Suprapubic skin (tissue), 4 donors: ENCODE data around the gene IGF2BP3. TPM values are rescaled to one million over a fixed set of nuclear protein-coding genes. Genes with fewer than 3 reads are reported as not detected.

Experiments used
- DNase-seq, 2 donors: peaks; one replicate each; pipeline ENCODE4 v3.0.0-alpha.2; 2019; ENCODE audit warnings: low spot score in 2 of 2
- H3K27ac ChIP-seq: fragments of 200-600 bp; sonication (generic); one replicate; pipeline ENCODE4 v1.5.1; 2019
- H3K27me3 ChIP-seq: fragments of 200-600 bp; sonication (generic); one replicate; pipeline ENCODE4 v1.5.1; 2019
- H3K36me3 ChIP-seq: fragments of 200-600 bp; sonication (generic); one replicate; pipeline ENCODE4 v1.5.1; 2019
- H3K4me1 ChIP-seq: fragments of 200-600 bp; sonication (generic); one replicate; pipeline ENCODE4 v1.5.1; 2019
- H3K4me3 ChIP-seq: fragments of 200-600 bp; sonication (generic); one replicate; pipeline ENCODE4 v1.5.1; 2019; ENCODE audit warnings: mild to moderate bottlenecking
- H3K9me3 ChIP-seq: fragments of 200-600 bp; sonication (generic); one replicate; pipeline ENCODE4 v1.5.1; 2019
- CTCF ChIP-seq, 2 donors: fragments of 200-600 bp in 1 of 2; fragments of 450-650 bp in 1 of 2; sonication (generic) in 1 of 2; IDR thresholded peaks; one replicate each; pipeline ENCODE4 v1.5.1; 2016 to 2019; ENCODE audit warnings: antibody characterized with exemption in 2 of 2, mild to moderate bottlenecking in 1 of 2, moderate library complexity in 1 of 2
- EP300 ChIP-seq: sonication (generic); formaldehyde crosslinking; IDR thresholded peaks from one replicate; pipeline ENCODE4 v1.6.1; 2017; ENCODE audit warnings: antibody characterized with exemption
- POLR2A ChIP-seq, 2 donors: fragments of 450-650 bp; IDR thresholded peaks; one replicate each; pipeline ENCODE4 v1.6.1; 2017; ENCODE audit warnings: antibody characterized with exemption in 2 of 2, mild to moderate bottlenecking in 2 of 2, moderate library complexity in 2 of 2
- POLR2AphosphoS5 ChIP-seq, 3 donors: sonication (generic); formaldehyde crosslinking; IDR thresholded peaks; one replicate each; pipeline ENCODE4 v1.6.1; 2017; ENCODE audit warnings: antibody characterized with exemption in 3 of 3
- WGBS: methylation state at CpG from one replicate; pipeline ENCODE4 v1.1.5; 2018; 5-methylcytosine and 5-hydroxymethylcytosine counted together
- total RNA-seq, 4 donors: library from RNA; depleted of rRNA; stranded (reverse); fragments of >200 nt; gene quantifications; one replicate each; pipeline ENCODE4 v1.1.0, GENCODE V29; 2016

The IGF2BP3 gene
- total RNA-seq, 4 donors from 2014 or later, result 0.47 to 1.9 TPM; not detected in 2

- H3K4me1 ChIP-seq, result no peaks in the 10 kb centered on the region
- no peaks in the 10 kb centered on the region for H3K27me3 ChIP-seq
- no peaks in the 10 kb centered on the region for H3K36me3 ChIP-seq
- WGBS, result 83% methylated on average over 6 of the region's 6 CpGs
- TF ChIP-seq POLR2AphosphoS5 (IDR thresholded peaks at IDR 0.05) (no peak), CTCF (IDR thresholded peaks at IDR 0.05) (no peak), EP300 (no peak), POLR2A (IDR thresholded peaks at IDR 0.05) (no peak)
- H3K9me3 ChIP-seq, result no peaks in the 10 kb centered on the region
- no peak overlapping the region for H3K4me3 ChIP-seq
- no peak overlapping the region for H3K27ac ChIP-seq
- no peak for DNase-seq
Observed at GRCh38 chr7:23371654-23372053, 98.6 kb downstream of the IGF2BP3 start.

GRCh38 chr7:23369695-23370404 lies 100.4 kb downstream of the IGF2BP3 start:
- 72% methylated on average over 5 of the region's 5 CpGs for WGBS
- Histone ChIP-seq H3K4me1 (no peaks in the 10 kb centered on the region), H3K27ac (no peak overlapping the region), H3K36me3 (no peaks in the 10 kb centered on the region), H3K9me3 (no peaks in the 10 kb centered on the region), H3K27me3 (no peaks in the 10 kb centered on the region), H3K4me3 (no peak overlapping the region)
- no peak for DNase-seq
- no peak for TF ChIP-seq EP300
- TF ChIP-seq POLR2A (IDR thresholded peaks at IDR 0.05), result no peak
- no peak for TF ChIP-seq POLR2AphosphoS5 (IDR thresholded peaks at IDR 0.05)
- TF ChIP-seq CTCF (IDR thresholded peaks at IDR 0.05), result no peak

GRCh38 chr7:23369100-23369499 lies 101.2 kb downstream of the IGF2BP3 start:
- DNase-seq, result no peak
- no peaks in the 10 kb centered on the region for H3K27me3 ChIP-seq
- TF ChIP-seq CTCF (IDR thresholded peaks at IDR 0.05) (no peak), EP300 (no peak), POLR2AphosphoS5 (IDR thresholded peaks at IDR 0.05) (no peak), POLR2A (IDR thresholded peaks at IDR 0.05) (no peak)
- H3K9me3 ChIP-seq, result no peaks in the 10 kb centered on the region
- no peaks in the 10 kb centered on the region for H3K4me1 ChIP-seq
- 86% methylated on average over 4 of the region's 4 CpGs for WGBS
- no peak overlapping the region for H3K4me3 ChIP-seq
- H3K36me3 ChIP-seq, result no peaks in the 10 kb centered on the region
- H3K27ac ChIP-seq, result no peak overlapping the region

GRCh38 chr7:23358152-23358674 lies 112.1 kb downstream of the IGF2BP3 start:
- H3K9me3 ChIP-seq, result no peaks in the 10 kb centered on the region
- H3K4me1 ChIP-seq, result no peaks in the 10 kb centered on the region
- 91% methylated on average over 2 of the region's 2 CpGs for WGBS
- no peaks in the 10 kb centered on the region for H3K27me3 ChIP-seq
- TF ChIP-seq EP300 (no peak), POLR2AphosphoS5 (IDR thresholded peaks at IDR 0.05) (no peak), CTCF (IDR thresholded peaks at IDR 0.05) (no peak), POLR2A (IDR thresholded peaks at IDR 0.05) (no peak)
- no peaks in the 10 kb centered on the region for H3K36me3 ChIP-seq
- no peak overlapping the region for H3K4me3 ChIP-seq
- DNase-seq, result no peak
- no peak overlapping the region for H3K27ac ChIP-seq

GRCh38 chr7:23357190-23358093 lies 112.8 kb downstream of the IGF2BP3 start:
- 25% methylated on average over 6 of the region's 6 CpGs for WGBS

More at GRCh38 chr7:23357190-23358093, 112.8 kb downstream of the IGF2BP3 start:
- Histone ChIP-seq H3K27me3 (no peaks in the 10 kb centered on the region), H3K27ac (no peak overlapping the region), H3K4me3 (no peak overlapping the region), H3K36me3 (no peaks in the 10 kb centered on the region), H3K4me1 (no peaks in the 10 kb centered on the region), H3K9me3 (no peaks in the 10 kb centered on the region)
- no peak for DNase-seq
- TF ChIP-seq POLR2A (IDR thresholded peaks at IDR 0.05), result no peak
- TF ChIP-seq EP300, result no peak
- TF ChIP-seq CTCF (IDR thresholded peaks at IDR 0.05), result no peak
- no peak for TF ChIP-seq POLR2AphosphoS5 (IDR thresholded peaks at IDR 0.05)
